ENCODE measurements around the gene NEDD4L.

Gene NEDD4L

DNA sequence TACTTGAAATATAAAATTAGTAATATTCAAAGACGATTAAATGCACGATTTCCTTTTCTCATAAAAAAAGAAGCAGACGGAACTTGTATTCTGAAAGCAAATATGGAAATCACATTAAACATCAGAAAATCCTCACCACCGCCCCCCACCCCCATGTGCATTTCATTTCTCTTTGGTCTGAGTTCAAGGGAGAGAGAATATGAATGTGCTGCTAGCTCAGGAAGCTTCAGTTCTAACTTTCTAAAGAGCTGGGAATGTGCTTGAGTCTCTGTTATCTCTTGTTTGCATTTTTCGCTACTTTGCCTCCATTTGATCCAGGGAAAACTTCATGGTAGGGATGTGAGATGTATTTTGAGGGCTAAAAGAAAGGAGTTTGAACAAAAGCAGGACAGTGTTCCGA, 143.6 kb downstream of the NEDD4L start:
- DNase-seq = no peak

DNA sequence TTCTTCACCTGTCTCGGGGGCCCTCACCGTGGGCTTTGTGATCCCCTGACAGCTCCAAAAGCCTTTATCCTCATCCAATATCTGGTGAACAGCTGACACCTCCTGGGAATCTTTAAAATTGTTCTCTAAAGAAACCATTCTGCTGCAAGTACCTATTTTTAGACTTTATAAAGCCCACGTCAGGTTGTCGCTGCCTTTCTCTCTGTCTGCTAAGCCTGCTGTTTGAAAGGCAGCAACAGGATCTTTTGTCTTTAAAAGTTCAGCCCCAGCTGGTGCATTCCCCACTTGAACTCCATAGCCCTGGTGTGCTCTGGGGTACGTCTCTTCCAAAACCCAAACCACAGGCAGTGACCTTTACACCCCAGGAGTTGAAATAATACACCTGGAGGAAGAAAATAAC, 145.0 kb downstream of the NEDD4L start:
- no peak for DNase-seq

DNA sequence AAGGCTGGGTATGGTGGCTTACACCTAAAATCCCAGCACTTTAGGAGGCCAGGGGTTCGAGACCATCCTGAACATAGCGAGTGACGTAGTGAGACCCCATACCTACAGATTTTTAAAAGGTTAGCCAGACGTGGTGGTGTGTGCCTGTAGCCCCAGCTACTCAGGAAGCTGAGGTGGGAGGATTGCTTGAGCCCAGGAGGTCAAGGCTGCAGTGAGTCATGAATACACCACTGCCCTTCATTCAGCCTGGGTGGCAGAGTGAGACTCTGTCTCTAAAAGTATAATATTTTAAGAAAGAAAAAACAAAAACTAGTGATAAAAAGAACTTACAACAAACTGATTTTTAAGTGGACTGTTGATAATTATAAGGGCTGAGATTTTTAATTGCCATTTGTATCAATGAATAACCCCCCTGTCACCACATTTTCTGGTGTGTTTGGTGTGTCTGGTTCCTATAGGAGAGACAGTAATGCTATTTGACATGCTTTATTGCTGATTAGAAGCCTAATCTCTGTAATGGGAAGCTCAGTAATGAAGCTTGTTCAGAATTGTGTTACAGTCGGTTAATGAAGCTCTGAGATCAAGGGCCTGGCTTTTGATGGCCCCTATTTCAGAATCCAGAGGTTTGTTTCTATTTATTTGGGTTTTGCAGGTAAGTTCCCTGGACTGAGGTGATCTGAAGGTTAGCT, 147.0 kb downstream of the NEDD4L start:
- DNase-seq = no peak

DNA sequence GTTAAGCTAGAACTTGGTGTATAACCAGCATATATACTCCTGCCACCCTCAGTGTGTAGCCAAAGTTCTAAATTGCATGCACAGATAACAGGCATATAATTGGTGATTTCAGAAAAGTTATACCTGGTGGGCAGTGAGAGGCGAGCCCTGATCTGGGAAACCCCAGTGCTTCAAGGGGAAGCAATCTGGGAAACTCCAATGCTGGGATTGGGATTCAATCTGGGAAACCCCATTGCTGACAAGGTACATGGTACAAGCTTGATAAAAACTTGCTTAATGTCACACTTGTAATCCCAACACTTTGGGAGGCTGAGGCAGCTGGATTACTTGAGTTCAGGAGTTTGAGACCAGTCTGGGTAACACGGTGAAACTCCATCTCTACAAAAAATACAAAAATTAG, 147.6 kb downstream of the NEDD4L start:
- no peak for DNase-seq

DNA sequence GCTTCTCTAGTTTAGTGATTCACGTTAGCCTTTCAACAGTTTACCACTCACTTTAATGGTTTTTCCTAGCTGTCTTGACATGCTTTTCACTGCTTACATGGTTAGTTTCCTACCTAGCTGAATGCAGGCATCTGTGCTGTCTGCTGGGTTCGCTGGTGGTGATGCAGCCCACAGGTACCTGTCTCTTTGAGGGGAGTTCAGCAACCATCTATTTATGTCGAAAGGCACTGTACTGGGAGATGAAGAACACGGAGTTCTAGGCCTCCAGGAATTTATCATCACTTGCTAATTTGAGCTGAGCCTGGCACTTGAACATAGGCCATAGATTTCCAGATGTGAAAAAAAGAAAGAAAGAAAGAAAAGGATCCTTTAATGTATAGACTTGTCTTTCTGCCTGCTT, 148.5 kb downstream of the NEDD4L start:
- no peak for DNase-seq

DNA sequence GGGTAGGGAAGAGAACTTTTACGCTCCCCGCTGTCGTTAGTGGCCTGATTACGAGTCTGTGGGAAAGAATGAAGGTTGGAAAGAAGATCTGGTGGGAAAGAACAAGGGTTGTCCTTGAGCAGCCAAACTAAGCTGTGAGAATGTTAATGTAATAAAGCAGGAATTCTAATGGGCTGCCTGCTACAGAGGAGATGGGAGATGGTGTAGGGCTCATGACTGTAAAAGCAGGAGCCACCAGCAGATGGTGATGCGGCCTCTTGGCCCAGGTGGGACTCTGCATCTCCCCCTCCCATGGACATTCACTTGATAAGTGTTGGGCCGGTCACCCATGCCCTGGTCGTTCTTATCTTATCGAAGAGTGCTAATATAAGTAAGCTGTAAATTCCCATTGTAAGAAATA, 150.0 kb downstream of the NEDD4L start:
- no peak for DNase-seq

DNA sequence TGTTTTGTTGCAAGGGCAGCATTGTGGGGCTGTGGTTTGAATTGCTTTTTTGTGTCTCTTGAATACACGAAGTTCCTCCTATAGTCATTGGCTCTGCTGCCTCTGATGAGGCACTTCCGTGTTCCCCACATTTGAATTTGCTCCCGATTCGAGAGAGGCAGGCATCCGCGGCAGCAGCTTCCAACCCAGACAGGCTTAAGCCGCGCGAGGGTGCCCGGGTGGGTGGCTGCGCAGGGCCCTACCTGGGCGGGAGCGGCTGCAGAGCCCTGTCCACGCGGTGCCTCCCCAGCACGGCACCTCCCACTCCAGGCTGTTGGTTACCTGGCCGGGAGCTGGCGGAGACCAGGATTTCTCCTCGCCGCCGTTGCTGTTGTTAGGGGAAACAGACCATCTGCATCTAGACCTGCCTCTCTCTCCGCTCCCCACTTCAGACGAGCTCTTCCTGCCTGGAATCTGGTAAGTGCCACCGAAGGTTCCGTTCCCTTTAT, 151.3 kb downstream of the NEDD4L start:
- DNase-seq = peak; percentile 2

DNA sequence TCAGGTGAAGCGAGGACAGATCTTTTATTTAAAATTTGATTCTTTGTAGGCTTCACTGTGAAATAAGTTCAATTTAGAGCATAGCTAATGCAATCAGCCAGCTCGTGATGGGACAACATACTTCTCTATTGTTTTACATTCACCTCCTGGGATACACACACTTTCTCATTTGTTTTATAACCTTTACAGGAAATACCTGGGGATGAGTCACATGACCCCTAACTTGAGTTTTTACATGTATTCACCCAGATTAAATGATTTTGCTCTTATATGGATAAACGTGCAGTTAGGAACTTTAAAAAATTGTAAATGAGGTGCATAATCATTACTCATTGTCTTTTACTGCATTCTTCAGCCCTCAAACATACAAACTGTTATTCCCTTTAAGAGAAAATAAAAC, 152.1 kb downstream of the NEDD4L start:
- no peak for DNase-seq

DNA sequence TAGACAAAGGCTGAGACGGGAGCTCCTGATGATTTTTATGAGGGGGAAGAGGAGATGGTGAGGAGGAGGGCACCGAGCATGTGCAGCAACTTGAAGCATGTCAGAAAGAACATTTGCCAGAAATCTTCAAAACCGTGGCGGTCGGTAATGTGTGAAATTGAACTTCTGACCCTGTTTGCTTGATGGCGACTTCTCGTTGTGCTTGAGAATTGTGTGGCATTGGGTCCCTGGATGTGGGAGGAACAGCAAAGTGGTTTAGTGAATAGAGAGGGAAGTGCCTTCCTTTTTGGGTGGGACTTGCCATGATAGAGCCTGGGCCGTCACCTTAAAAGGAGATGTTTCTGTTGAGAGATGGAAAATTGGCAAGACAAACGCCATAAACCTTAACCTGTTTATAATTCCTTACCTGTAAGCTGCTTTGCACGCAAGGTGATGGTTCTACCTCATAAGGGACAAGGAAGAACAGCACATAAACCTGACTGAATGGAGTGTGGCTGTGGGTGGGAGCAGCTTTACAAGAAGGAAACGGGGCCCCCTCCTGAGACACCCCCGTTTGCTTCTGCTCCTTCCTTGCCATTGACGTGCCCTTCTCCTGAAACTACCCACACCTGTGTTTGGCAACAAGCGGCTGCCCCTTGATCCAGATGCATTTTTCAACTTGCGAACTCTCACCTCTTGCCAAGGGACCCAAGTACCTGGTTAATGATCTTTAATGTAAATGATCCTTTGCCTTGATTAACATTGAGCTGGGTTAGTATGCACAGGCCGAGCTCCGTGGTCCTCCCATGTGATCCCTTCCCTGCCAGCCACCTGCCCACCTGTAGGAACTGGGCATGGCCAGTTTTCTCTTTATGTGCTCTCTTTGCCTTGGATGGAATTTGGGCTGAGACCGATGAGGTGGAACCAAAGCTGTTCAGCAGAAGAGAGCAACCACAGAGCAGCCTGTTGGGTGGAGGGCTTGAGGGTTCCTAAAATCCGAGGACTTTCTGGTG, 153.2 kb downstream of the NEDD4L start:
- DNase-seq = no peak

DNA sequence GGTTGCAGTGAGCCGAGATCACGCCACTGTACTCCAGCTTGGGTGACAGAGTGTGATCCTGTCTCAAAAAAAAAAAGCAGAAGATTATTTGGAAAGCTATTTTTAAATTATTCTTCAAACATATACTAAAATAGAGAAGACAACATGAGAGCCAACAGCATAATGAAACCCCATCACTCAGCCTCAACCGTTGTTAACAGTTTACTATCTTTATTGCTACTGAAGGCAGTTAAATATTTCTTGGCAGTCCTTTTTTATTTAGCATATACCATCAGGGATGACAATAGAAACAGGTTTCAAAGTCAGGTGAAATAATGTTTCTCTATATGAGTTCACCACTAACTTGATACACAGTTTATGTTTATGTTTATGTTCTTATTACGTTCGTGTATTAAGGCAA, 157.2 kb downstream of the NEDD4L start:
- no peak for DNase-seq

DNA sequence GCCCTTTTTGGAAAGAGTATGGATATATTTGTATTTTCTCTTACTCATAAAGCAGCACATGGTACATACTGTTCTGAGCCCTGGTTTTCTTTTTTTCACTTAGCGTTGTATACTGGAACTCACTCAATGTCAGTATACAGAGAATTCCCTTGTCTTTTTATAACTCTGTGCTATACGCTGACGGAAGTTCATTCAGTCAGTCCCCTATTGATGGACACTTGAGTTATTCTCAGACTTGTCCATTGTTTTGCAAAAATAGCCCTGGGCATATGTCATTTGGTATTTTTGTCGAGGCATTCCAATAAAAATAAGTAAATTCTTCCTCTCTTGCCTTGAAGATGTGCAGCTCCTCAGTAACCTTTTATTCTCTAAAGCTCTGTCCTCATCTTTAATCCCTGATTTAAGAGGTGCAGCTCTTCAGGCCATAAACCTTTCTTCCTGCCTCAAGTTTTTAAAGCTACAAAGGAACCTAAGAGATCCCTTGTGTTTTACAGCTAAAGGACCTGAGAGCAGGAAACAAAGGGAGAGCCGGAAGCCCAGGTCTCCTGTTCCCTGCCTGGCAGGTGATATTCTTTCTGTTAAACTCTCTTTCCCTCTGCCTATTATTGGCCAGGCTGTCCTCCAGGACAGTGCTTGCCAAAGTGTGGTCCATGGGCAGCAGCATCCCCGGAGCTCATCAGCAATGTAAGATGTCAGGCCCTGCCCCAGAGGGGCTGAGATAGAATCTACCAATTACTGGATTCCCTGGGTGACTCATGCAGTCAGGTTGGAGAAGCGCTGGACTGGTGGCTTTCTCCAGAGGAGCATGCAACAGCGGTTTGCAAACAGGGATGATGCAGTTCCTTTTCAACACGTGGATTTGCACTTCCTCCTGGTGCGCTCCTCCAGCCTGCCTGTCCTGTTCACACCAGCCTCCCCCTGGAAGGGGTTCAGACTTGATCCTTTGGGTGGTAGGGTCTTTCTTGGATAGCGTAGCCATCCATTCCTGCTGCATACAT, 158.0 kb downstream of the NEDD4L start:
- no peak for DNase-seq

DNA sequence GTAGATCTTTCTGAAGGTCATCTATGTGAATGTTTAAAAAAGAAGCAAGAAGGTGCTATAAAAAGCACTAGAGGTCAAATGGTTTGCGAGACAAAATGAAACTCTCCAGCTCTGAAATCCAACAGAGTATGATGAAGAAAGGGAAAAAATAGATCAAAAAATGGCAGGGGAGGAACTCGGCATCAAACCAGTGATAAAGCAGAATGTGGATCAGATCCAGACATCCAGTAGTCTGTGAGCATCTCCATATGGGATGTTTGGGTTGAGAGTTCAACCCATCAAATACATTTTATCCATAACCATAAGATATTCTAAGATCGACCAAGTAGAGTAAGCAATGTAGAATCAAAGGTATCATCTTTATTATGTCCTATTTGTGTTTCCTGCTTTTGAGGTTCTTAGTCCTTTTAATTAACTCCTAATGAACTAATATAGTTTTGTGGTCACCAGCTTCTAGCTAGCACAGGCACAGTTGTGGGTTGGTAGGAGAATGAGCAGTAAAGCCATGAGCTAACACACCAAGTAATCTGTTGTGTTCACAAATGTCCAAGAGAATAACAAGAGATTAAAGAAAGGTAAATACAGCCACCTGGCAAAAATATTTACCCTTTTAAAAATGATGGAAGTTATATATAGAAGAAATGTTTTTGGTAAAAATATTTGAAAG, 160.9 kb downstream of the NEDD4L start:
- no peak for DNase-seq

DNA sequence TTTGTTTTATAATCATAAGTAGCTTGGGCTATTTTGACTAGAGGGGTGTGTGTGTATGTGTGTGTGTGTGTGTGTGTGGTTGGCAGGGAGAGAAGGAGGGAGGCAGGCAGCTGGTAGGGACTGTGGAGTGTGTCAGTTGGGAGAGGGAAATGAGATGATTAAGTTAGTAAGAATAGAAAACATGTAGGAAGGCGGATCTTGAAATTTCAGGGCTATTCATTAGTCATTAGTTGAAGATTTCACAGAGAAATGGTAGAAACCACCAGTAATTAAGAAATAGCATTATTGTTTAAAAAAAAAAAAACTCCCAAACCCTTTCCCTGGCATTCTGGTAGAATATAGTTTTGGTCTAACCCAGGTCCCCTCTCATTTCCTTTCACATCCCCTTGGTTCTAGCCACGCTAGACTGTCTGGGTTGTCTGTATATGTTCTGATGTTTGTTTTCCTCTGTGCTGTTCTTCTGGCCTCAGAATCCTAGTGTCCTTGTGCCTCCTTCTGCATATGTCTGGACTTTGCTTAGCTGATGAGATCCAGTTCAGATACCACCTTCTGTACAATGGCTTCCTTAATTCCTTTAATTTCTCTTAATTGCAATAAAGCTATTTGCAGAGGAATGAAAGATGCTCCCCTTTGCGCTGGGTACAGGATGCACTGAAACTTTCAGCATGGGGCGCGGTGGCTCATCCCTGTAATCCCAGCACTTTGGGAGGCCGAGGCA, 161.6 kb downstream of the NEDD4L start:
- no peak for DNase-seq

DNA sequence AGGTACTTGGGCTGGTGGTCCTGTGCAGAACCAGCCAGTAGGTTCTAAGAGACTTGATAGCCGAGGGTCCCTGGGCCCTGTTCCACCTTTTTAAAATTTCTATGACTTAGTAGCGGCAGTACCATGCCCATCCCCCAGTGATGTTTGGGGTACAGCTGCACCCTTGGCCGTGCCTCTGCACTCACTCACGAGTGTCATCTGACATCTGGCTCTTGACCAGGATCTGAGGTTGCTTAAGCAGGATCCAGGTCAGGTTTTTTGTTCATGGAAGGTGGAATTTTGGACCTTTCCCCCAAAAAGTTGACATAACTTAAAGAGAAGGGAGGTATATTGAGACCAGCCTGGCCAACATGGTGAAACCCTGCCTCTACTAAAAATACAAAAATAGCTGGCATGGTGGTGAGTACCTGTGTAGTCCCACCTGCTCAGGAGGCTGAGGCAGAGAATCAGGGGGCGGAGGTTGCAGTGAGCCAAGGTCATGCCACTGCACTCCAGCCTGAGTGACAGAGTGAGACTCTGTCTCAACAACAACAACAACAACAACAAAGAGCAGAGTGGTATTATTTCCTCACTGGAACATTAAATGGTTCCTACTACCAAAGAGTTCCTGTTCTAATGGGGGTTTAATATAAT, 163.6 kb downstream of the NEDD4L start:
- DNase-seq = no peak

DNA sequence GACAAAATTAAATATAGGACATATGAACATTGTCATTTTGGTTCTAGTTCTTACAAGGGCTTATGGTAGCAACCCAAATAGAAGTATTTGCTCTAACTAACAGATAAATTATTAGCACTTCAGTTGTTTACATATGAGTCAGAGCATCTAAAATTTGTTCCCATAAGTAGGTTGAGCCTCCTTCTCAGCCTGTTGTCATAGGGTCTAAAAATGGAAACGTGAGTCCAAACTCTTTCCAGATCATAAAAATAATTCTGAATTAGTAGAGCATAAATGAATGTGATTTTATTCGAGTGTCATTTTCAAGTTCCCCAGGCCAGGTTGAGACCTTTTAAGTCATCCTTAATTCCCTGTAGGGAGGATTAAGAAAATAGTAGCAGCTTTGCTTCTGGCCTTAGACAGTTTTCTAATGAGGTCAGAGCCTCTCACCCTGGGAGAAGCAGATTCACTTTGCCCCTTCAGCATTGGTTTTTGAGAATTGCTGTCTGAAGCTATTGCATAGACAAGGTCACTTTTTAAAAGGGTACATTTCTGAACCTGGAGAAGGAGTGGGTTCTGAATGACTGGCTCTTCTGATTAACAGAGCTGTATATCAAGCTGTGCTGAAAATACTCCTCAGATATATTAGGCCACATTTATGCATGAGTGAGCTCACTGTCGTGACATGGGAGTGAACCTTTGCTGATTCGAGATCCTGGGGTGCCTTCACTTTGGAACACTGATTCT, 164.3 kb downstream of the NEDD4L start:
- DNase-seq = no peak

DNA sequence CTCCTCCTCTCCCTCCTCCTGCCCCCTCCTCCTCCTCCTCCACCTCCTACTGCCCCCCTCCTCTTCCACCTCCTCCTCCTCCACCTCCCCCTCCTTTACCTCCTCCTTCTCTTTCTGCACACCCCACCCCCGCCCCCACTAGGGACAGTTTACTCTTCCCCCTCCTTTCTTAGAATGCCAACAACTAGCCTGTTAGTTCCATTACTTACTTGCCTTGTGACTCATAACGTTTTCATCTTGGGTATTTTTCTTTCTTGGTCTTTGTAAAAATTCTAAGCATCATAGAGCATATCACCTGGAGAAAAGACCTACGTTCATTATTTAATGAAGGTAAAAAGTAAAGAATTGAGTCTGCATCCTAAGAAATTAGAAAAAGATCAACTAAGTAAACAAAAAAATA, 165.3 kb downstream of the NEDD4L start:
- no peak for DNase-seq

DNA sequence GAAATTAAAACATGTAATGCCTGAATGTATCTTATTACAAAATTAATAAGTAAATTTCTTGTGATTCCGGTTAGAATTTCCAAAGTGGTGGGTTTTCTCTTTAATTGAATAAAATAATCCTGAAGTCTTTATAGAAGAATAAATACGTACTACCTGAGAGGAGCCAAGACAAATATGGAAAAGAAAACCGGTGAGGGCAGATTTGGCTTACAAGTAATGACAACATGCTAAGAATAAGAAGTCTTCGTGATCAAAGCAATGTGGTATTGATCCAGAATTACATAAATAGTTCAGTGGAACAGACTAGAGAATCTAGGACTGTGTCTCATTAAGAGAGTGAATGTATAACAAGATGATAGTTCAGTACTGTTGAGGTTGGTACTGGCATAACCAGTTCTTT, 167.5 kb downstream of the NEDD4L start:
- no peak for DNase-seq

DNA sequence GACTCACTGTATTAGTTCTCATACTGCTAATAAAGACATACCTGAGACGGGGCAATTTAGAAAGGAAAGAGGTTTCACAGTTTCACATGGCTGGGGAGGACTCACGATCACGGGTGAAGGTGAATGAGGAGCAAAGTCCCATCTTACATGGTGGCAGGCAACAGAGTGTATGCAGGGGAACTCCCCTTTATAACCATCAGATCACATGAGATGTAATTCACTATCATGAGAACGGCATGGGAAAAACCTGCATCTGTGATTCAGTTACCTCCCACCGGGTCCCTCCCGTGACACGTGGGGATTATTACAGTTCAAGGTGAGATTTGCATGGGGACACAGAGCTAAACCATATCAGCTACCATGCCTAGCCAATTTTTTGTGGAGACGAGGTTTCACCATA, 168.2 kb downstream of the NEDD4L start:
- no peak for DNase-seq

DNA sequence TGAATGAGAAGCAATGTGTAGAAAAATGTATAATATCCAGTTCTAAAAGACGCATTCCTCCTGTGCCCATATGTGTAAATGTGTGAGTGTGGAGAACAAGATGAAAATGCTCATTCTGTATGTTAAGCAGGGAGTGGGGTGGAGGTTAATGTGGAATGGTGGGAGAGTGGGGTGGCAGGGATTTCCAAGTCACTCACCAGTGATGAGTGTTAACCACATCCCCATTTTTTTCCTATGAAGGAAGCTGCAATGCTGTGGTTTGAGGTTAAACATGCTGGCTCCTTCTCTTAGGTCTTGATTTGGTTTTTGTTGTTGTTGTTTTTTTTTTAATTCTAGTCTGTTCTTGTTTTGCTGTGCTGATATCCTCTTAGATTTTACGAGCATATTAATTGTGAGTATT, 169.4 kb downstream of the NEDD4L start:
- DNase-seq = peak; percentile 21

DNA sequence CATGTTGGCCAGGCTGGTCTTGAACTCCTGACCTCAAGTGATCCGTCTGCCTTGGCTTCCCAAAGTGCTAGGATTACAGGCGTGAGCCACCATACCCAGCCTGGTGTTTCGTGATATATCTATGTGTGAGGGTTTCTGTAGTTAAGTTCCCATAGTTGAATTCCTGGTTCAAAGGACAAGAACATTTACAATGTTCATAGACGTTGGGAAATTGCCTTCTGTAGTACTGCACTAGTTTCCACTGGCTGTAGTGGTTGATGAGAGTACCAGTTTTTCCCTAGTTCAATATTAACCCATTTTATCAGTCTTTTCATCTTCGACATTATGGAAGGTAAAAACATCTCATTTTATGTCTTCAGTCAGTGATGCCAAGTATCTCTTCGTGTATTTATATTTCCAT, 171.0 kb downstream of the NEDD4L start:
- DNase-seq = no peak

Data from activated CD4-positive, alpha-beta T cell treated with anti-CD3 and anti-CD28 coated beads, Interleukin-10, Interleukin-2, amounts not matched to agents 100 ng/mL and 50 ng/mL, durations not matched to agents 16 hours and 8 hours (primary cell).